GM18519 (cell line): ENCODE data around the gene B3GNT2.

Experiments used
- ATAC-seq: cut with Tn5 transposase; IDR thresholded peaks from one replicate; pipeline ENCODE4 v1.9.1; 2021; ENCODE audit warnings: mild to moderate bottlenecking, moderate library complexity; ENCODE audit not compliant: unreplicated experiment, low FRiP score

Gene B3GNT2

DNA sequence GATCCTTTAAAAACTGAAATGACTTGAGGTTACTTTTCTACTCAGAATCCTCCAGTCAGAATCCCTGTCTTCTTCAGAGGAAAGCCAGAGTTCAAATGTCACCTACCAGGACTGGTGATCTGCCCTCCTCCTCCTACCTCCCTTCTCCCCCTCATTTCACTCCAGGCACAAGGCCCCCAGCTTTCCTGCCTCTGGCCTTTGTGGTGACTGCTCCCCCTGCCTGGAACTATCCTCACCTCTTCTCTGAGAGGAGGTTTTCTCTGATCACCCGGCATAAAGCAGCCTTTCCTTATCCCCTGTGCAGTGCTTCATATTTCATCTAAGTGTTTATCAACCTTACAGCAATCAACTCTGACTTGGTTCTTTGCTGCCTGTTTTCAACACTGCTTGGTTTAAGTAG, 6.8 kb downstream of the B3GNT2 start:
- no peak for ATAC-seq

DNA sequence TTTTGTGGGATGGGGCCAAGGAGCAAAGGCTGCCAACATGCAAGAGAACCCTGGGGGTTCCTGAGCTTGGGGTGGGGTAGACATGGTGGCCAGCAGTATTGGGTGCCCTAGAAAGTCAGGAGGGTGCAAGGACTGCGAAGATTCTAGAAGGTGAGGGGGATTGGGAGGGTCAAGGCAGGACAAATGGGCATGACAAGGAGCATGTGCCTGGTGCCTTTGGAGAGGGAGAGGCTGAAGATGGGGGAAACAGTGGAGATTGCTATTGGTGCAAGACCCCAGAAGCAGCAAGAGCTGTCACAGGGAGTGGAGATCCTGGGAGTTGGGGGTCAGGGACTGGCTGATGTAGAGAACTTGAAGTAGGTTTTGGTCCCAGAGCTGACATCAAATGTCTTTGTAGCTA, 7.5 kb downstream of the B3GNT2 start:
- ATAC-seq, result no peak

DNA sequence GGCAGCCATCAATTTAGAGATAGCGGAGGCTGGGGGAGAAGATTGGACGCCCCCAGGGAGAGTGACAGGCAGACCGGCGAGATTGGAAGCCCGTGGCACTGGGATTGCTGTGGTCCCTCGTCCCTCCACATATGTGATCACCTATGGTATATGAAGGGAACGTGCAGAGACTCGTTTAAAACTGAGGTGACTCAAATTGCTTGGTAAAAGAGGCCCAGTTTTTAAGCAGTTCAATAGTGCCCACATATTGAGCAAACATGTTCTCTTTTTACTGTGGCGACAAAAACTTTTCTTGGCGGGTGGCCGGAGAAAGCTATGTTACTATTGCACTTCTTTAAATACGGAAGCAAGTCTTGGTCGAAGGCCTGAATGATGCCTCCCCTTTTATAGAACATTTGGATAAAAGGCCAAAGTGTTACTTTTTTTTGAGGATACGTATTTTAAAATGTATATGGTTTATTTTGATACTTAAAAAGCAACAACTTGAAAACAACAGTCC, 9.1 kb downstream of the B3GNT2 start:
- no peak for ATAC-seq

DNA sequence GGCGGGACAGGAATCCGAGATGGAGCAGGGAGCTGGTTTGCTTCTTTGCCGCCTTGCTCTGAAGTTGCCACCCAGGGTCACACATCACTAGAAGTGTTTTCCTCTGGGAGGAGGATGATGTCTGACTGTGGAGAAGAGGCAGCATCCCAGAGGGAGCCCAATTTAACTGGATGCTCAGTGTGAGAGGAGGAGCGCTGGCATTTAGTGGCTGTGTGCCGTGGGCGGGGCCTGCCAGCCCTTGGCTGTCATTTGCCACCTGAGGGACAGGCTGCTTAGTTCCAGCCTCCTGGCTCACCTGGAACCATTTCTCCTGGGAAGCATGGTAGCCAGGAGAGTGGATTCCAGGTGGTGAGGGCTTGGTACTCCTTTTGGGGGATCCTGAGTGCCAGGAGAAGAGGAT, 9.6 kb downstream of the B3GNT2 start:
- ATAC-seq, result no peak

DNA sequence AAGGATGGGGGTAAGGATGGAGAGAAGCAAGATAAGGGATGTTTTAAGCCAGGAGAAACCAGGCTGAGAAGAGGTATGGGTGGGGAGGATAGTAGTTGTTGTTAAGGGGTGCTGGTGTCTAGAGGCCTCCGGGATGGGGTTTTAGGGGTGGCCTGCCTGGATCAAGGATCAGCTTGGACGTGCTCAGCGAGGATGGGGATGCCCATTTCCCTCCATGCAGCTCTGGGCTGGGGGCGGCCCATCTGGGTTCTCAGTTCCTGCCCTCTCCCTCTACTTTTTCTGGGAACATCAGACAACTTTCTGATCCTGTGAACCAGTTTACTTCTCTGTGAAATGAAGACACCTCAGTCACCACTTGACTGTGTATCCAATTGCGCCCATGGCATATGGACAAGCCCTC, 10.1 kb downstream of the B3GNT2 start:
- ATAC-seq, result no peak

DNA sequence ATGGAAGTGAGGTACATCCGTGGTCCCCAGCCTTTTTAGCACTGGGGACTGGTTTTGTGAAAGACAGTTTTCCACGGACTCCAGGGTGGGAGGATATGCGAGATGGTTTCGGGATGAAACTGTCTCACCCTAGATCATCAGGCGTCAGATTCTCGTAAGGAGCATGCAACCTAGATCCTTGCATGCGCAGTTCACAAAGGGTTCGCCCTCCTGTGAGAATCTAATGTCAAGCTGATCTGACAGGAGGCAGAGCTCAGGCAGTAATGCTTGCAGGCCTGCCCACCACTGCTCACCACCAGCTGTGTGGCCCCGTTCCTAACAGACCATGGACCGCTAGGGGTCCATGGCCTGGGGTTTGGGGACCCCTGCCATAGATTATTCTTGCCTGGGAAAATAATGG, 11.6 kb downstream of the B3GNT2 start:
- no peak for ATAC-seq

DNA sequence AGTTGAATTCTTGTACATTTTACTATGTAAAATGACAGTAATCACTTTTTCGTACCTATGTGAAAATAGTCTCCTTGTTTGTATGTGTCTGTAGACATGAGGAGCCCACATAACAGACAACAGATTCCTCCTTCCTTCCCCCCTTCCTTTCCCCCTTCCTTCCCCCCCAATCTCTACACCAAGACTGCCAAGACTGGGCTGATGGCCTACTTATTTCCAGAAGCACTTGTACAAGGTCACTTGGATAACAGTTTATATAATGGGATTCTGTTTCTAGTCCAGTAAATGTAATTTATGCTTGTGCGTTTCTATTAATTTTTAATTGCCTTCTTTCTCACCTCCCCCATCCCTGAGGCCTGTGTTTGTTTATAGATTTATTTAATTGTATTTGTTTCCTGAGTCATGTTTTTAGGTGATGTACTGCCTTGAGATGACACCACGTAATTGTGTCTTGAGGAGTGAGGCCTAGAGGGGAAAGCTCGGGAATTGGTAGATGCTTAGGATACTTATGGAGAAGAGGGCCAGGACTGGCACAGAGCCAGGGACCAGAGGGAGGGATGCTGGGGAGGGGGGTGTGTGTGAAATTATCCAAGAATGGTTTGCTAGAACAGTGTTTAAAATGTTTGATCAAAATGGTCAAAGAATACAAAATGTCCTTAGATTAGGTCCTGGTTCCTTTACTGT, 12.3 kb downstream of the B3GNT2 start:
- no peak for ATAC-seq

DNA sequence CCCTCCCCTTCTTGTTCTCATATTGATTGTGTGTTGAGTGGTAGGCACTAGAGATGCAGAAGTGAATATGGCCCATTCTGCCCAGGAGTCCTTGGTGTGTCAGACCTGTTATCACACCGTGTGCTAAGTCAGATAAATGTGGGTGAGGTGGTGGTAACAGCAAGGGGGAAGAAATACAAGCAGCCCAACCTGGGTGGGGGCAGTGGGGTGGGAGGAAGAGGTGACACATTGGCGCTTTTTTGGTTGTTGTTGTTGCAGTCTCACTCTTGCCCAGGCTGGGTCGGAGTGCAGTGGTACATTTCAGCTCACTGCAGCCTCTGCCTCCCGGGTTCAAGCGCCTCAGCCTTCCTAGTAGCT, 12.8 kb downstream of the B3GNT2 start:
- ATAC-seq, result no peak

DNA sequence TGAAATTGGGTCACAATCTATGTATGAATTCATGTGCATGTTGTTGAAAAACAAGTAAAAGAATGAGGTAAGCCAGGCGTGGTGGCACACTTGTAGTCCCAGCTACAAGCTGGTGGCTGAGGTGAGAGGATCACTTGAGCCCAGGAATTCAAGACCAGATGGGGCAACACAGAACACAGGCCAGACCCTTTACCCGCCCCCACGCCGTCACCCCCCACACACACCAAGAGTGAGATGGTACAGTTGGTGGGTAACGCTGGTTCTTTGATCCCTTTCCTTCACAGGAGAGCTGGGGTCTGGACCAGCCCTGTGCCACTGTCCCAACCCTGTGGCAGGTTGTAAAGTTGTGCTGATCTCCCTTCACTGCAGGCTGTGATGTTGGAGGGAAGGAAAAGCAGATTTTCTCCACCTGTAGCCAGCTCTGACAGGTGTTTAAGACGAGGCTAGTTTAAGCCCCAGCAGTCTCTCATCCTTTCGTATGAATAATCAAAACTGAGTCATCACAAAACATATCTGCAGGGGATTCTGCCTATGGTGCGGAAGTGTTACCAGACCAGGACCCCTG, 13.6 kb downstream of the B3GNT2 start:
- no peak for ATAC-seq

DNA sequence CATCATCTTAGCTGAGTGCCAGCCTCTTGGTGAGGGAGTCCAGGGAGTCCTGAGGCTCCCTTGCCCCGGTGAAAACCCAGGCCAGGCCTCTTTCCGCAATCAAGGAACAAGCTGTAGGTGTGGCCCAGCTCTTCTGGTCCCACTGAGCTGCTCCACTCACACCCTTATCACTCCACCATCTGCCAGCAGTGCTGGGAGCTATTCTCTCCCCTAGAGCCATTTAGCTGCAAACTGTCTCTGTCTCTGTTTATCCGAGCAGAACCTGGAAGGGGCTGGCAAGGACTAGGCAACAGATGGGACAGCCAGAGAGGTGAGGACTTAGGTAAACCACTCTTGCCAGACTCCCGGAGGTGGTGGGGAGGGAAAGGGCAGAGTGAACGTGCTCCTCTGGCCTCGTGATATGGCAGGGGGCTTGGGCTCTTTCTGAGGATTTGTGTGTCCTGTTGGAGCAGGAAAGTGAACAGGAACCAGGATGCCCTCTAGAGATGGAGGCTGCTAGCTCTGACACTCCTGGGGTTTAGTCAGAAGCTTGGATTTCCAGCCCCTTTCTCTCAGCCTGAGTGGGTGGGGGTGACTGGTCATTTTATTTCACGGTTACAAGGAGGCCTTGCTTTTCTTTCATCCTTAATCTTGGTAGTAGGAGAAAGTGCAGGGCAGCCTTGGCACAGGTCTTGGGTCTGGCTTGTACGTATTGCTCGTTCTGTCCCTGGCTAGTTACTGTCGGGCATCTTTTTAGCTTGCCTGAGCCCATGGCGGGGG, 19.6 kb downstream of the B3GNT2 start:
- no peak for ATAC-seq

DNA sequence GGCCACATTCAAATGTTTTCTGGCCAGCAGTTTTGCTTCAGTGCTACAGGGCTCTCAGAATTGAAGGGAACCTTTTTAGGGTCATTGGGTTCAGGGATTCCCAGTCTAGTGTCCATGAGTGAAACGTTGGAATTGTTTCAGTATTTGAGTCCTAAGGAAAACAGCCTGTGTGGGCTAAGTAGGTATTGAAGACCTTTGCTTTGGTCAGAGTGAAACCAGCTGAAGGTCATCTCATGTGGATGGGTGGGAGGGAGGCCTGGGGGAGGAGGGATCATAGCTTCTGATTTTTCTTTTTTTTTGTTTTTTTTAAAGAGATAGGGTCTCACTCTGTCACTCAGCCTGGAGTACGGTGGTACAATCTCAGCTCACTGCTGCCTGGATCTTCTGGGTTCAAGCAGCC, 20.2 kb downstream of the B3GNT2 start:
- ATAC-seq, result no peak

DNA sequence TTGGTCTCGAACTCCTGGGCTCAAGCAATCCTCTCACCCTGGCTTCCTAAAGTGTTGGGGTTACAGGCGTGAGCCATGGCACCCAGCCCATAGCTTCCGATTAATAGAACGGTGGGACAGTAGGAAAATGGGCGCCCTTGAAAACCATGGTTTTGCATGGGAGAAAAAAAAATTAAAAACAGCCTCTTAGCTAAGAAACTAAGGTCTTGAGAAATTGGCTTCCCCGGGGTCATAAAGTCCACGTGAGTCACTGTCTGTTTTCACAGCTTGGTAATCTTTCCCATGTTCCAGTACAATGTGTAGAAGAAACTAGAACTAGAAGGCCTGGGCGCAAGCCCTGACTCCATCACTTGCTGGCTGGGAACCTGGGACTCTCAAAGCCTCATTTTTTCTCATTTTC, 20.7 kb downstream of the B3GNT2 start:
- no peak for ATAC-seq

DNA sequence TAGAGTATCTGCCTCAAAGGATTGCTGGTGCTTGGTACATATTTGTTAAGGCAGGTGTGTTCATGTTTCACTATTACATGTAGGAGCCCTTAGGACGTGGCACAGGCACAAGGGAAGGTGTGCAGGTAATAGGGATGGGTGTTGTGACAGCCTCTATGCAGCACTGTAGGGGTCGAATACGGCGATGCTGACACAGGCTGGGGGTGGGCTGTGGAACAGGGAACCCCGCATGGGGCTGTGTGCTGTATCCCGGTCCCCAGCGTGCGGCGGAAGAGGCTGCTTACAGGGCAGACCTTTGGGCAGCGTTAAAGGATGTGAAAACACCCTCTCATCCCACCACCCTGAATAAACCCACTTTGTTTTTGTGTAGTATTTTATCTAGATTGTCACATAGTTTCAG, 21.5 kb downstream of the B3GNT2 start:
- no peak for ATAC-seq

DNA sequence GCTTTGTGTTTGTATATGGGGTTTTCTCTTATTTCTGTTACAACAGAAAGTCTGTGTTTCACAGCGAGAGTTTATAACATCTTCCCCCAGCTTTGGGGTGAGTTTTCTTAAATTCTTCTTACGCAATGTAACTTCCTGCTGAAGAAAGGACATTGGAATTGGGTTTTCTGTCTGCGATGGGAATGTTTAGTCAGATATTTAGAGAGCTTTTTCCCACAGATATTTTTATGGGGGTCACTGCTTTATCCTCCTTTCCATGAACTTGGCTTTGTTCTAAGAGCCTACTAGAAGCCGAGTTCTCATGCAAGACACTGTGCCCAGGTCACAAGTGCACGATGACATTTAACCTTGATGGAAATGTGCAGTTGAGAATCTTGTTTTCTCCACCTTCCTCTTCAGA, 22.1 kb downstream of the B3GNT2 start:
- no peak for ATAC-seq

DNA sequence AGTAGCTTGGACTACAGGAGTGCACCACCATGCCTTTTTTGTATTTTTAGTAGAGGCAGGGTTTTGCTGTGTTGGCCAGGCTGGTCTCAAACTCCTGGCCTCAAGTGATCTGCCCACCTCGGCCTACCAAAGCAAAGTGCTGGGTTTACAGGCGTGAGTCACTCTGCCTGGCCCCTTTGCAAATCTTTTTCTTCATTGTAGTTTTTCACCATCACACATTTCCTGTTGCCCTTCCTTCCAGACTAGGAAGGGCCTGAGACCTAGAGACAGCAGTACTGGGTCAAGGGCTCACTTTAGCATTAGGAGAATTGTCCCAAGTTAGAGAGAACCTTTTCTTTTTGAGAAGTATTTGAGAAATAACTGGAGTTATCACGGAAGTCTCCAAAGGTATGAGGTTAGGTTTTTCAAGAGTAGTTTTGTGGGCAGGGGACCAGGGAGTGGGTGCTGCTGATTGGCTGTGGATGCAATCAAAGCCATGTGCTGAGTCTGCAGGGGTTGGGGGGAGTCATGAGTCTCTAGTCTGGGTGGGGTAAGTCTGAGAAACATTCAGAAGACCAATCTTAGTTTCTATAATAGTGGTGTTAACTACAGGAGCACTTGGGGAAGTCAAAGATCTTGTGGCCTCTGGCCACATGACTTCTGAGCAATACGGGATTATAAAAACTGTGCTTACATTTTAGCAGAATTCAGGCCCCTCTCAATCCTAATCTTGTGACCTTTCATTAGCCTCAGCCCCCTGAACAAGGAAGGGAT, 23.7 kb downstream of the B3GNT2 start:
- ATAC-seq, result no peak

DNA sequence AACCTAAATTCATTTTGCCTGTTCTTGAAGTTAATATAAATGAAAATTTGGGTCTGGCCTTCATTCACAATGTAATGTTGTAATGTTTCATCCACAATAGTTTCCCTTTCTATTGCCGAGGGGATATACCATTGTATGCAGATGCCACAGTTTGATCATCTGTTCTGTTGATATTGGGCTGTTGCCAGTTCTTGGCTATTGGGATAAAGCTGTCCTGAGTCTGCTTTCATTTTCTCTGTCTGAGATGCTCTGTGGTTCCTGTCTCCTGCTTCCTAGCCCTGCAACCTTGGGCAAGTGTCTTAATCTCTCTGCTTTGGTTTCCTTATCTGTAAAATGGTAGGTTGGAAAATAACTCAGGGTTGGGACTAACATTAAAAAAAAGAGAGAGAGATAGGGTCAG, 25.2 kb downstream of the B3GNT2 start:
- ATAC-seq, result no peak

DNA sequence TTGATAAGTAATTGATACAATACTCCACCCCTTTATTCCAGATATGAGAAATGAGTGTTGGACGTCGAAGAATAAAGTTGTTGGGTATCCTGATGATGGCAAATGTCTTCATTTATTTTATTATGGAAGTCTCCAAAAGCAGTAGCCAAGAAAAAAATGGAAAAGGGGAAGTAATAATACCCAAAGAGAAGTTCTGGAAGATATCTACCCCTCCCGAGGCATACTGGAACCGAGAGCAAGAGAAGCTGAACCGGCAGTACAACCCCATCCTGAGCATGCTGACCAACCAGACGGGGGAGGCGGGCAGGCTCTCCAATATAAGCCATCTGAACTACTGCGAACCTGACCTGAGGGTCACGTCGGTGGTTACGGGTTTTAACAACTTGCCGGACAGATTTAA, 26.3 kb downstream of the B3GNT2 start:
- no peak for ATAC-seq

DNA sequence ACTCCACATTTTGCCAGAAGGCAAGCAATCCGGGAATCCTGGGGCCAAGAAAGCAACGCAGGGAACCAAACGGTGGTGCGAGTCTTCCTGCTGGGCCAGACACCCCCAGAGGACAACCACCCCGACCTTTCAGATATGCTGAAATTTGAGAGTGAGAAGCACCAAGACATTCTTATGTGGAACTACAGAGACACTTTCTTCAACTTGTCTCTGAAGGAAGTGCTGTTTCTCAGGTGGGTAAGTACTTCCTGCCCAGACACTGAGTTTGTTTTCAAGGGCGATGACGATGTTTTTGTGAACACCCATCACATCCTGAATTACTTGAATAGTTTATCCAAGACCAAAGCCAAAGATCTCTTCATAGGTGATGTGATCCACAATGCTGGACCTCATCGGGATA, 26.8 kb downstream of the B3GNT2 start:
- no peak for ATAC-seq

DNA sequence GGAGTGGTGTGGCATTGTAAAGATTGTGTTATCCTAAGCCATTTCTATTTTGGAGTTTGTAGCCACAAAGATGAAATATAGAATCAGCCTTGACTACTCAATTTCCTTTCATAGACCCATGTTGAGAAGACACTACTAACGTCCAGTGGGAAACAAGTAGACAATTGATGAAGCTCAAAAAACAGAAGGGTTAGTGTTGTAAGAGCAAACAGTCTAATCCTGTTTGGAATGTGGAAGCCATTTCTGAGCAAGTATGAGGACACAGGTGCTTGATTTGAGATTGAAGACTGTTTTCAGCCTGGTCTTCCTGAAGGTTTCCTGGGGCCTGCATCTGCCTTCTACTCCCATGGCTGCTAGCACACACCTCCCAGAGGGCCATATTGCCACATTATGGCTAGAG, 29.1 kb downstream of the B3GNT2 start:
- ATAC-seq, result no peak

DNA sequence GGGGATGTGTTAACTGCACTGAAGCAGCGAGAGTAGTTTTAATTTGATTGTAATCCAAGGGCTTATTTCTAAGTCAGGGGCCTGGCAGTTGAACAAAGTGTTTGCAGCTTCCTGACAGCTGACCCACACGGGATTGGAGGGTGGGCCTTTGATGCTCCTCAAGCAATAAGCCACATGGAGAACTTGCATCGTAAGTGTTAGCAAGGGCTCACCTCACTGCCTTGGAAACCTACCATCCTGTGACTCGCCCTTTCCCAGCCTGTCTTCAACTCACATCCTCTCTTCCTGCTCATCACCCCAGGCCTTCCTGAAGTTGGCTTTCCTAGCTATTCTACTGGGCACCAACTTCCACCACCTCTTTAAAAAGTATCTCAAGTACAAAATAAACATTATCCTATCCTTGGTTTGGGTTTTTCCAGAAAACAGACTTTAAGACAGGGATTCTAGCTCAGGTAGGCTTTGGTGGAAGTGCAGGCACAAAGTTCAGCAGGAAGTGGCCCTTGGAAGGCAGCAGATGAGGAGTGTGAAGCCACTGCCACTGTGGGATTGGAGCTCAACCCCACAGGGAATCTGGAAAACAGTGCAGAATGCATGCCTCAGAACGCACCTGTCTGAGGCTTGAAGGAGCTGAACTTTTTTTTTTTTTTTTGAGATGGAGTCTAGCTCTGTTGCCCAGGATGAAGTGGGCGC, 31.6 kb downstream of the B3GNT2 start:
- no peak for ATAC-seq
